ENCODE data around the gene RARB.

The RARB gene

DNA sequence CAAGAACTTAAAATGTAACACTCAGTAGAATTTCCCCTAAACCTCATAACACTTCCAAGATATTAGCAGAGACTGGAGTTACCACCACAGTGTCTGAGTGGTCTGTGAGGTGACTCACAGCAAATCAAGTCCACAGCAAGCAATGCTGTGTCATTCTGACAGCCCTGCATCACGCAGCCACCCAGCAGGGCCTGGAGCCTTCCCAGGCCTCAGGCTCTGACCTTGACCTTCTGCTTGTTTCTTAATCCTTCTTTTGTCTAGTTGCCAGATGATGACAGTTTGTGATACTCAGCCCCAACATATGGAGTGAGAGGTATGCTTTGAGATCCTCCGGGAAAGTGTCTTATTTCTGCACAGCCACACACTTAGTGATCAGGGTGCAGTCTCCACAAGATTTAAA lies 154.2 kb downstream of the RARB start:
- no peak for DNase-seq

DNA sequence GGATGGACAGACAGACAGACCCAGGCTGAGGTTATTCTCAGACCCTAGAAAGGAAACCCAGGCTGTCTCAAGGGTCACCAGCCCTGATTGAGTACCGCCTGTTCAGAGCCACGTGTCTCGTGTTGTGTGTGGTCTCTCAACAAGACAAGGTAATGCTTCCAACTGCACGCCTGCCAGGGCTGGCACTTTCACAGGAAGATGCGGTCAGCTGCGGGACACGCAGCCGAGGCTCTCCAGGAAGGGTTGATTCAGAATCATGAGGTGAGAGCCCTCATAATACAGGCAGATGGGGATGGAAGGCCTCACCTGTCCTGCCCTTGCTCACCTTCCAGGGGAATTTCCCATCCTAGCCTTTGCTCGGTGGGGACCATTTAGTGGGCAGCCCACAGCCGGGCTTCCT lies 155.3 kb downstream of the RARB start:
- no peak for DNase-seq

DNA sequence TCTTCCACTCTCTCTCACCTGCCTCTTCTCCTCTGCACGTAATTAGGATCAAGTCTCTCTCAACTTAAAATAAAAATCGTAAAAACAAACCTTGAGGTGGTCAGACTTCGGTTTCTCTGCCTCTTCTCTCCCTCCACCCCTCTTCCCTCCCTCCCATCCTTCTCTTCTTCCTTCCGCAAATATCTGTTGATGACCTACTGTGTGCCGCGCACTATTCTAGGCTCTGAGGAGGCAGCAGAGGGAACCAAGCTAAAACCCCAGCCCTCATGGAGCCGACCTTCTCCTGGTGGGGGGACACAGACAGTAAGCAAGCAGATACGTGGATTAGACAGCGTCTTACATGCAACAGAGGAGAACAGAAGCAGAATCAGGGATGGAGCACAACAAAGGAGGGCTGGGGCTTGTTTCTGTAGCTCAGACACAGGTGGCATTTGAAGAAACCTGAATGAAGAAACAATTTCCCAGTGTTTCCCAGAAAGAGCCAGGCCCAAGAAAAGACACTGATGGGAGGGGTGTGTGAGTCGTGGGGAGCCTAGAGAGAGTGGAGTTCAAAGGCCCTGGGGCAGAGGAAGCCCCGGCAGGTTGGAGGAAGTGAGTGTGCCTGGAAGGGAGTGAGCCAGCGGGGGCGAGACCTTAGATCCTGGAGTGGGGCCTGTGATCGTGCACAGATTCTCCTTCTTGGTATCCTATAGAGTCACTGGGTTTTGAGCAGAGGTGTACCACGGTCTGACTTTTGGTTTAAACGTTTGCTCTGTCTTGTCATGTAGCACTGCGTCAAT lies 156.1 kb downstream of the RARB start:
- no peak for DNase-seq

DNA sequence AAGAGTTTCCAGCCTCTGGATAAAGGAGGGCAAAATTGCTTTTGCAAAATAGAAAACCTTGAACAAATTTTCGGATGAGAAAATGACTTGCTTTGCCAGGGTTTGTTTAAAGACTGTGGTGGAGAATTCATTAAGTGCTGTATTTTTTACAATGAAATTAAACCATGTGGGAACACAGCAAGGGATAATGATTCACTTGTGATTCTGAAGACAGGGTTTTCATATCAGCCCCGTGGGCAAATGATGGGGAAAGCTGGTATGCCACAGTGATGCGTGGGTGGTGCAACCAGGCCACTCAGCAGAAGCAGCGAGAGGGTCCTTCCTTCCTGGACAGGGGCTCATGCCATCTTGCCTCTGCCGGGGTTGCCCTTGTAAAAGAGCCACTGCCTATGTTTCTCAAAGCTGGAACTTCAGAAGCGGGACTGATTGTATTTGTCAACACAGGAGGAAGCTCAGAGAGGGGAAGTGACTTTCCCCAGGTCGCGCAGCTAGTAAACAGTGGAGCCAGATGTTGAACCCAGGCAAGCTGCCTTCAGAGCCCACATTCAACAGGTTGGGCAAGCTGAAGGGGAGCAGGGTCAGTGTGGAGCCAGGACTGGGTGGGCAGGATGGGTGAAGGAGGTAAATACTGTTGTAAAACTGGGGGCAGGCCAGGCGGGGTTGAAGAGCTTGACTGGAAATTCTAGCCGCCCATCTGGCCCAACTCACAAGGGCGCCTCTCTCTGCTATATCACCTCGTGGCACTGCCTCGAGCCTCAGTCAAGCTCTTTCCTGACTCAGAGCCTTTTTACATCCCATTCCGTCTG lies 157.5 kb downstream of the RARB start:
- no peak for DNase-seq

DNA sequence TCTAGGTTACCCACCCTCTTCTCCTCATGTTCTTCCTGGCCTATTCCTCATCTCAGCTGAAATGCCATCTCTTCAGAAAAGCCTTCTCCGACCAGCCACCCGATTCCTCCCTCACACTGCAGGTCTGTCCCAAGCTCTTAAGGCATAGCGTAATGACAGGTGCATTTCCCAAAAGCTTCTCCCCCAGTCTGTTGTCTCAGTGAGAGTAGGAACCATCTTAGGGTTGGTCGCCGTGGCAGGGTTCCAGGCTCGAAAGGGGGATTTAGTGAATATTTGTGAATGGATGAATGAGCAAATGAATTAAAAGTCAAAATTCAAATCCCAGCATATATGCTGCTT lies 158.1 kb downstream of the RARB start:
- no peak for DNase-seq

DNA sequence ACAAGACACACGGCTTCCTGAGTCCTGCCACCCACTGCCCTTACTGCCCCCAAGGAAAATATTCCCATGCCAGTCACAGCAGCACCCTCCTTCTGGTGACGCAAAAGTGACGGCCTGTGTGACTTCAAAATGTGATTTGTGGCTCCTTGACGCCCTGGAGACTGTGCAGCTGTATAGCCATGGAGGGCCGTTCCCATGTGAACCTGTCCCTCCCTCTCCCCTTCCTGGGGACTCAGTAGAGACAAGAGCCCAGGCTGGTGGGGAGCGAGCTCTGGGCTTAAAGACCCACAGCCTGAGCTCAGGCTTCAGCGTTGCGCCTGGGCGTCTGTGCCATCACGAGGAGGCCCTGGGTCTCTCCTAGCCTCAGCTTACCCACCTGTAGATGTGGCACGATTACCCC lies 158.5 kb downstream of the RARB start:
- DNase-seq, result no peak

DNA sequence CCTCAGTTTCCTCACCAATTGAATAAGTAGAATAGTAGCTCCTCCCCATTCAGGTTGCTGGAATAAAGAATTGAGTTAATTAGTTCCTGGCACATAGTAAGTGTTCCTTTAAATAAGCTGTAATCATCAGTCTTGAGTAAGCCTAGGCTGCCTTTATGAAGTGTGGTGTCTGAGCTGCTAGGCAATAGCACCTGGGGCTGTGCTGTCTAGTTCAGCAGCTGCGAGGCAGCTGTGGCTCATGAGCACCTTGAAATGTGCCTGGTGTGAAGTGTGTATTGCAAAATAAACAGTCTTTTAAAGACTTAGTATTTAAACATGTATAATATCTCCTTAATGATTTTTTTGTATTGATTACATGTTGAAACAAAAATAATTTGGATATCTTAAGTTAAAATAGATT lies 159.0 kb downstream of the RARB start:
- no peak for DNase-seq

DNA sequence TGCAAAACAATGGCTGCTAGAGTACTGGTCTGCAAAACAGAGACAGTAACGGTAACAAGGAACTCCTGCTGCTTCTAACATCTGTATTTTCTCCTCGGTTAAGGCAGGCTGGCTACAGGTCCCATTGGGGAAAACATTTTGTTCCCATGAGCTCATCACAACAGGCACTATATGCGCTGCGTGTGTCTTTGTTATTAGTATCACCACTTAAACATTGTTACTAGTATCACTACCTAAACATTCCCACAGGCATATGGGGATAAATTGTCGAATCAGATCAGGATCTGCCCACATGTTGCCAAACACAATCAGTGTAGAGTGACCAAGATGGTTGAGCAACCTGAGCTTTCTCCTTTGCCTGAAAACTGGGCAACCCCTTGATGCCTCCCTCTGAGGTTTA lies 159.5 kb downstream of the RARB start:
- DNase-seq, result no peak

DNA sequence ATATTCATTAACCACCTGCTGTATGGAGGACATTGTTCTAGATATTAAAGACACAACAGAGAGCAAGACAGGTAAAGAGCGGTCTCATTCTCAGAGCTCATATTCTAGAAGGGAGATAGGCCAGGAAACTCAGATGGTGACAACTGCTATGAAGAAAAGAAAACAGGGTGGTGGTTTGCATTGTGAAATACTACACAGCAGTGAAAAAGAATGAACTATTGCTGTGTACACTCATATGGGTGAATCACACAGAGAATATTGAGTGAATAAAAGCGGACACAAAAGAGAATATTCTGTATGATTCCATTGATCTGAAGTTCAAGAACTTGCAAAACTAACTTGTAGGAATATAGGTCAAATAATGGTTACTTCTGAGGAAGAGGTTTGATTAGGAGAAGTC lies 159.9 kb downstream of the RARB start:
- DNase-seq, result no peak

DNA sequence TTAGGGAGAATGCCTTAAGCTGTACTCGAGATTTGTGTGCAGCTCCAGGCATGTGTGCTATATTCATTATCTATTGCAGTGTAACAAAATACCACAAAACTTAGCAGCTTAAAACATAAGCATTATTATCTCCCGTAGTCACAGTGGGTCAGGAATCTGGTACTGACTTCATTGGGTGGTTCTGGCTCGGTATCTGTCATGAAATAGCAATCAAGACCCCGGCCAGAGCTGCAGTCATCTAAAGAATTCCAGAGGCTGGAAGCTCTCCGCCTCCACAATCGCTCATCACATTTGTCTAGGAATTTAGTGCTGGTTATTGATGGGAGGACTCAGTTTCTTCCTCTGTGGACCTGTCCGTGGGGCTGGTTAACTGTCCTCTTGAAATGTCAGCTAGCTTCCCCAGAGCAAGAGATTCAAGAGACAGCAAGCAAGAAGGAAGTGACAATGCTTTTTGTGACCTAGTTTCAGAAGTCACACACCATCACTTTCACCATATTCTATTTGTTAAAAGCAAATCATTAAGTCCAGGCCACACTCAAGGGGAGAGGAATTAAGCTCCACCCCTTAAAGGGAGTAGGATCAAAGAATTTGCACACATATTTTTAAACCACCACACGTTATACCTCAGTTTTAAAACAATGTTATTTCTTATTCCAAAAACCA lies 160.5 kb downstream of the RARB start:
- no peak for DNase-seq

DNA sequence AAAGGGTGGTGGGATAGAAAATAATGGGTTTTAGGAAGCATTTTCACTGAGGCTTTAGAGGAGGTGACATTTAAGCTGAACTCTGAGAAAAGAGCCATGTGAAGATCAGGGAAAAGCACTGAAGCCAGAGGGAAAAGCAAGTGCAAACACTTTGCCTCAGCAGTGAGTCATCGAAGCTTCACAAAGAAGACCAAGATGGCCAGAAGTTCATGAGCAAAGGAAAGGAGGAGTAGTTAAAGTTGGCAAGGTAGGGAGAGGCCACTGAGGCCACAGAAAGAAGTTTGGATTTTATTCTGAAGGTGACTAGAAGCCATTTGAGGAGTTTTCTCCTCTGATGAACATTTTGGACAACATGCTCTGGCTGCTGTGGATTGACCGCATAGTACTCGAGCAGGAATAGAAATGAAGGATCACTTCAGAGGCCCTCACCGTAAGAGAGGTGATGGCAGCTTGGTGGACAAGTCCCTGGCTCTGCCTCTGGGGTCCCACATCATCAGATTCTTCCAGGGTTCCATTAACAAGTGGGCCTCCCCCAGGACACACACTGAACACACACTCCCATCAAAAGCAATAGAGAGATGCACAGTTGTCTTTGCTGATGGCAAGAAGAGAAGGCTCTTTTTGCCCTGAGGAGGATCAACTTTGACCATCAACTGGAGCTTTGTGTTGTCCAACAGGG lies 161.2 kb downstream of the RARB start:
- DNase-seq, result no peak

DNA sequence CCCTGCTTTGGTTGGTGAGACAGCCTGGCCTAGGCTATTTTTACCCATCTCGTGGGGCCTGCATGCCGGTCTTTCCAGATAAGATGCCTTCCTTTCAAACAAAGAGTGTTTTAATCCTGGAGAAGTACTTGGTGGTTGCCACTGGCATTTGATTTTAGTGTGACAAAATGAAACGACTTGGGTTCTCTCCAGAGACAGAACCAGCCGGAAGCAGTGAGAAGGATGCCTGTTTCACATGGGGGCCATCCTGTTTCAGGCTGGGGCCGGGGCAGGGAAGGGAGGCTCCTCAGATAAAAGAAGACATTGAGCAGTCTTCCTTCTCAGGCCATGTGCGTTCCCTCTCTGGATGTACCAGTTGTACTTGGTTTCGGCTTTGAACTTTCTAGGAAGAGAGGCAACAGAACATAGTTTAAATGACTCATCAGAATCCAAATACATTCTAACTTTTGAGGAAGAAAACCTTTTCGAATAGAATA lies 161.8 kb downstream of the RARB start:
- DNase-seq, result no peak

DNA sequence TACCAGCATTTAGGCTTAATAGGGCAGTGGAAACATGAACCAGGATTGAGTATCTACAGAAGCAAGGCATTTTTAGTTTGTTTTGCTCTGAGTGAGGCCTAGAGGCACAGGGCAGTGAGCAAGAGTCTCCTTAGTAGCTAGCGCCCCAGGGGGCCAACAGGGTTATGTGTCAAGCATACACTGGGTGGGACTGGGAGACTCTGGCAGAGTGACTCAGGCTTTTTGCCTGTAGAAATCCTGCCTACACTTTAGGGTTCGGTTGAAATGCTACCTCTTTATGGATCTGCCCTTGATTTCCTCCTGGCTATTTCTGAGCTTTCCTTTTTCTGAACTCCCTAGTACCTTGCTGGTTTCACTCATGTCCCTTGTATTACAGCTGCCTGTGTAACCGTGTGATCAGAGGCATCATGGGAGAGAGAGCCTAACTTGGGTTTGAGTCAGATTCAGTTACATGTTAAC lies 164.5 kb downstream of the RARB start:
- DNase-seq, result peak; percentile 40

DNA sequence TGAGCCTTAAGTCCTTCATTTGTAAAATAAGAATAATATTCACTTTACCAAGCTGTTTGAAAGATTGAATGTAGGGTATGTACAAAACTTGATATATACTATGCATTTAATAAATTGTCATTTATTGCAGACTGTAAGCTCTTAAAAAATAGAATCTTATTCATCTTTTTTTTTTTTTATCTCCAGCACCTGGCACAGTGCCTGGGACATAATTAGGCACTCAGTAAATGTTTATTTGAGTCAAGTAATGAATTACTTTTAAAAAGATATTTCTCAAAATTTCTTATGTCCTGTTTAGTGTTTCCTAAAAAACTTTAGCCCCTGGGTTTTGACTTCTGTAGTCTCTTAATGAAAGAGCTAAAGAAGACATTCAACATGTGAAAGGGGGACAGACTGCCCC lies 164.9 kb downstream of the RARB start:
- no peak for DNase-seq

DNA sequence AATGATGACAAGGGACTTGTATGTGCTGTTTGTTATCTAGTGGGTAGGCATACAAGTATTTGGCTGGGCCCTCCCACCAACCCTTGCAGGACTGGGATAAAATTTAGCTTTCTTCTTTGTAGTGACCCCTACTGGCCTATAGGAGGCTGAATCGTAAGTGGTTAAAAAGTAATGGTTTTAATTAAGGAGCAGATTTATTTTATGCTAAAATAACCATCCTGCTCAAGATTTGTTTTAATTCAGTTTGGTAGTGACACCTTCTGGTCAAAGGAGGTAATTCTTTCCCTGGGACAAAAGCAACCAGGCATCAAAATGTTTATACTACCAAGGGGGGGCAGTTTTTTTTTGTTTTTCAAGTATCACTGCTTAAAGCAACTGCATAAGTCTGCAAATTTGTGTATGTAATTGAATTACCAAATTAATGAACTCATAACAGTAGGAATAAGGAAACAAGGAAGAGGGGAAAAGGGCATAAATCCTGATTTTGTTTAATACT lies 166.0 kb downstream of the RARB start:
- peak; percentile 45 for DNase-seq

DNA sequence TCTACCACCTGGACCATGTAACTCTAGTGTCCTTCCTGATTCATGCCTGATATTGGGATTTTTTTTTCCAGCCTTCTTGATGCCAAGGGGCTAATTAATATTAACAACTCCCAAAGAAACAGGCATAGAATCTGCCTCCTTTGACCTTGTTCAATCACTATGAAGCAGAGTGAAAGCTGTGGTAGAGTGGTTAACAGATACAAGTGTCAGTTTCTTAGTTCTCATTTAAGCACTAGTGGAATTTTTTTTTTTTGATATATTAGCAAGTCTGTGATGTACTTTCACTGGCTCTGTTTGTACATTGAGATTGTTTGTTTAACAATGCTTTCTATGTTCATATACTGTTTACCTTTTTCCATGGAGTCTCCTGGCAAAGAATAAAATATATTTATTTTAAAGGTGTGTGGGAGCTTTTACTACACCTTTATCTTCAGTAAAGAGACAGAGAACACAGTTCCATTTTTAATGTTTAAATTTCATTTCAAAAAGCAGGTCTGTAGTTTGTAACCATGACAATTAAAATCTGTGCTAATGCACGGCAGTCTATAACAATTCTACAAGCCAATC lies 169.6 kb downstream of the RARB start:
- no peak for DNase-seq

DNA sequence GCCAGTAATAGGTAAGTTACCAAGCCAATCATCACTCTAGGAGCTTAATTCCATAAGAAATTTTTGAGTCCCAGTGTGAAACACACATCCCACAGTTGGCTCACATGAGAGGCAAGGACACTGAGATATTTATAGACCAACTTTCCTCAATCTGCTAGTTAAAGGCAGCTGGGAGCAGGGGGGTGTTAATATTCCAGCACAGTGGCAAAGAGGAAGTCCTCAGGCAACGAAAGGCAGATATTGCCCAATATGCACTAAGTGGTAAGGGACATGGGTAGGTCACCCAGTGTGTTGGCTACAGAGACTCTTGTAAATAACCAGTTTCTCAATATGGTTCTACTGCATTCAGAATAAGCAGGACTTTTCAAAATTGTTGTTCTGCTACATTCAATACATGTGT lies 175.6 kb downstream of the RARB start:
- DNase-seq, result no peak

DNA sequence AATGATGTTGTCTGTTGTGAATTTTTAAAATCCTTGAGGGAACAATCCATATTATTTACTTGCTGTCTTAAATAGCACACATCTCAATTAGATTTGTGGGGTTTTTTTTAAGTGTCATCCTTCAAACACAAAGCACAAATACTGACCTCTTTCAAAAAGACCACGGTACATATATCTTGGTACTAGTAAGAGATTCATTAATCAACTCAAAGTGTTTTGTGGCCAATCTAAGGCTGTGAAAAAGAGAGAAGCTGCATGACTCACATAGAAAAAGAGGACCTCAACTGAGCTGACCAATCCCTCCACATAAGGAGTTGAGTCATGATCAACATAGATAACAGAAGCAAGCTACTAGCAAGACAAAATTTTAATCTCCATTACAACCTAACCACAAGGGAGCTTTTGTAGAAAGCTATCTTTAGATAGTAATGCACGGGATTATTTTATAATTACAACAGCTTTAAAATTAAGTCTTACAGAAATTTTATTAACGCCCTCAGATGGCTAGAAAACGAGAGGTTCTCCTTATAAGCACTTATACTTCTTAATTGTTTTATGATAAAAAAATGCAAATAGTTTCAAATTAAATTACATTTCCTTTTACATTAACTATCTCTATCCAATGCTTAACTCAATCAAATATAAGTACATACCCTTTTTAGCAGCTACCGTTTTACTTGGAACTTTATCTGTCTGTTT lies 176.2 kb downstream of the RARB start:
- DNase-seq, result no peak

DNA sequence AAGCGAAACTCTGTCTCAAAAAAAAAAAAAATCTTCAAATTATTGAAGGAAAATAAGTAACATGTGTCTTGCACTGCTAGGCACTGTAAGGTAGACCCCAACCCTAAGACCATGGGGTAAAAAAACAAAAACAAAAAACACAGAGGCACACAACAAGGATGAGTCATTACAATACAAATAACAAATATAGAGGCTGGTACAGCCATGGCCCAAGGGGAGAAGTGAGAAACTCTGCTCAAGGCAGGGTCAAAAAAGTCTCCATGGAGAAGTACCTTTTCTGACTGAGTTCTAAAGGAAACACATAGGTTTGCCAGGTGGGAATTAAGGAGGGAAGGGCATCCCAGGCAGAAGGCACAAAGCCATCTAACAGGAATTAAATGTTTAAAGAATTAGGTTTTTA lies 182.1 kb downstream of the RARB start:
- DNase-seq, result no peak

DNA sequence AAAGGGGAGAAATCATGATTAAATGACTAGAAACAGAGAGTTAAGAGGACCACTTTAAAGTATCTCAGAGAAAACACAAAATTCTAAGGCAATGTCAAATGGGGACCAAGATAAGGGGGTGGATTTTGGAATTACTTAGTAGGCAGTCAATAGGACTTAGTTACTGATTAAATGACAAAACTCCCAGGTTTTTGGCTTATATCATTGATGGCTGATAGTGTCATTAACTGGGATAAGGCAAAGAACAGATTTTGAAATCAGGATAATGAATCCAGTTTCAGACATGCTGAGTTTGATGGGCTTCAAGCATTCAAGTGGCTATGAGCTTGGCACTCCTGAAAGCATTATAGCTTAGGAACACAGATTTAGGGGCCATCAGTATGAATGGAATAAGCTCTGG lies 182.7 kb downstream of the RARB start:
- no peak for DNase-seq

DNA sequence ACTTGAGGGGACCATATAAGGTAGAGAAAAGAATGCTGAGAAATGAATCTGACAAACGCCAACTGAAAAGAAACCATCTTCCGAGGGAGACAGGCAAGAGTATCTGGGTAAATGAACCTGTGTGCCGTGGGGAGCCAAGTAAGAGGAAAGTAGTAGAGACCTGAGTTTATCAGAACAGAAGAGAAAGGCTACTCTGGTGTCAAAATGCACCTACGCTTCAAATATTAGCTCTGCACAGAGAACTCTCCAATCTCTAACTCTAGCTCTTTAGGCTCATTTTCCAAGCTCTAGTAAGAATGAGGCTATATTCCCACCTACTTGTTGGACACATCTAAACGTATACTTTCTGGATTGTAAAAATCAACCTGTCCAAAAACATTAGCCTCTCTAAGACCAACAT lies 183.1 kb downstream of the RARB start:
- DNase-seq, result no peak

DNA sequence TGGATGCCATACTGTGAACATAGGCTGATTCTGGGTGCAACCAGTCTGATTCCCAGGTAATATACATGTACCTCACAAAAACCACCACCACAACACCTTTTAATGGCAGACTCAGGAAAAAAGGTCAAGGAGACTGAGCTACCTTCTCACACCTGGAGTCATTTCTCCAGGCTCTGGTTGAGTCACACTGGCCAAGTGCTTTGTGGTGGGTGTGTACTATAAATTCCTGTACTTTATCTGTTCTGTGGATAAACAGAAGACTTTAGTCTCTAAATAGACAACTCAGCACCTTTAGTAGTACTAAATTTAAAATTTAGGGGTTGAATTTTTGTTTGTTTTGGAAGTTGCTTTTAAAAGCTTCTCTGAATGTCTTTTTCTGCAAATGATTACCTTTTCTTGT lies 190.0 kb downstream of the RARB start:
- no peak for DNase-seq

All from NCI-H2171 treated with DMSO at 0.1 percent for 48 hours (cell line).